HG03280 (cell line): ENCODE measurements around the gene ERICH3.

Experiments
- ATAC-seq: cut with Tn5 transposase; IDR thresholded peaks from one replicate; pipeline ENCODE4 v1.9.1; 2021; ENCODE audit warnings: mild to moderate bottlenecking, moderate library complexity; ENCODE audit not compliant: unreplicated experiment

The ERICH3 gene

DNA sequence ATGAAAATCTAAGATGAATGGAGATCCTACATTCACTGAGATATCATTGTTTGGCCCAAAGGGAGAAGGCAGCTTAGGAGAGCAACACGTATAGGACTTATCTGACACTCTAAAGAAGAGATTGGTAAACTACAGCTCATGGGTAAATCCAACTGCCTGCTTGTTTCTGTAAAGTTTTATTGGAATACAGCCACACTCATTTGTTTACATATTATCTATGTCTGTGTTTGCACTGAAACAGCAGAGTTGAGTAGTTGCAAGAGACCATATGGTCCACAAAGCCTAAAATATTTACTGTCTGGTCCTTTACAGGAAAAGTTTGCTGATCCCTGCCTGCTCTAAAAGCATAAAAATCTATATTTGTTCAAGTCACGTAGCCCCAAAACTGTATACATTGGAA lies 146.9 kb downstream of the ERICH3 start:
- ATAC-seq = no peak

- ATAC-seq = no peak
These were observed 149.6 kb downstream of the ERICH3 start for GRCh38 chr1:74523873-74524480.

DNA sequence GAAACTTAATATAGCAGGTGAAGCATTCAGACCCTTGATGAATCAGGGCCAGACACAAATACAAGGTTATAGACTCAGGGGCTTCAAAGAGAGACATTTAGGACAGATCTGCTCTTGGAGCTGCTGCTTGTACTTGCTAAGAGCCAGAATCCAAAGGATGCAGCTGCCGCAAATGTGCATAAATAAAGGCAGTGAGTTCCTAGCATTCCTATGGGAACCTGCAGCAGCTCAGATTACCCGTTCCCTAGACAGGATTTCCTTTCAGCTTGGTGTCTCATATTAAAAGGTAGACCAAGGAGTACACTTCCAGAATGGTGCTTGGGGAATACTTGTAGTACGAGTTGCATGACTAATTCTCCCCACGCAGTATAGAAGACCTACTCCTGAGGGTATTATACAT lies 151.4 kb downstream of the ERICH3 start:
- no peak for ATAC-seq
